HFFc6 (cell line): ENCODE results near the gene SETD2. TPM values are rescaled to one million over a fixed set of nuclear protein-coding genes. Genes with fewer than 3 reads are reported as not detected.

Source experiments
- DNase-seq: peaks from one replicate; pipeline ENCODE4 v3.0.0-alpha.2; 2018
- H3K27ac Mint-ChIP-seq: 2 replicates; pipeline ENCODE4 v1.8.0; 2020; ENCODE audit warnings: mild to moderate bottlenecking, mixed read lengths
- H3K27me3 Mint-ChIP-seq: 2 replicates; pipeline ENCODE4 v1.8.0; 2021; ENCODE audit warnings: mild to moderate bottlenecking, moderate library complexity, mixed read lengths; ENCODE audit not compliant: insufficient read depth
- H3K36me3 Mint-ChIP-seq: 2 replicates; pipeline ENCODE4 v1.8.0; 2021; ENCODE audit warnings: low read depth, mixed read lengths
- H3K4me1 Mint-ChIP-seq: 2 replicates; pipeline ENCODE4 v1.8.0; 2020; ENCODE audit warnings: low read depth, mixed read lengths
- H3K4me3 Mint-ChIP-seq: 2 replicates; pipeline ENCODE4 v1.8.0; 2020; ENCODE audit warnings: mild to moderate bottlenecking, moderate library complexity, mixed read lengths
- H3K9me3 Mint-ChIP-seq: 2 replicates; pipeline ENCODE4 v1.8.0; 2020; ENCODE audit warnings: mild to moderate bottlenecking, mixed read lengths
- total RNA-seq, 6 experiments: library from RNA; stranded (reverse); fragmentation: NEBNext Ultra II Directional; extraction: Animal tissue kit (Norgen Biotek cat#: 25700); gene quantifications; 2 replicates in 1 of 6; 3 replicates in 5 of 6; pipeline ENCODE4 v1.2.3, GENCODE V29; 2021
- TF ChIP-seq, protein P1 (sequence below): fragments of 200-600 bp; sonication (generic); IDR thresholded peaks from 2 replicates; pipeline ENCODE4 v1.5.0; 2021; ENCODE audit warnings: antibody characterized with exemption, mild to moderate bottlenecking

The SETD2 gene
- total RNA-seq, 6 experiments from 2014 or later: 26.7 to 33.7 (median 30.8) TPM

DNA sequence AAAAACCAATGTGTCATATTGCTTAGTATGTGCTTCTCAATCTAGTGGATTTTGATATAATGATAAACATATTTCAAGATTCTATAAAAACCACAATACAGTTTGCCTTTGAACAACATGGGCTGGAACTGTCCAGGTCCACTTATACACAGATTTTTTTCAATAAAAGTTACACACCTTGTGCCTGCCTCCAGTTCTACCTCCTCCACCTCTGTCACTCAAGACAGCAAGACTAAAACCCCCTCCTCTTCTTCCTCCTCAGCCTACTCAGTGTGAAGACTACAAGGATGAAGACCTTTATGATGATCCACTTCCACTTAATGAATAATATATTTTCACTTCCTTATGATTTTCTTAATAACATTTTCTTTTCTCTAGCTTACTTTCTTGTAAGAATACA lies 5.7 kb downstream of the SETD2 start:
- Mint-ChIP-seq H3K4me3 (no peak overlapping the region), H3K4me1 (peaks cover 53% of the 10 kb centered on the region), H3K27ac (no peak overlapping the region), H3K27me3 (no peaks in the 10 kb centered on the region; the same call in 1 of the 2 replicates), H3K36me3 (peaks cover 27% of the 10 kb centered on the region), H3K9me3 (no peaks in the 10 kb centered on the region)
- DNase-seq: no peak
- TF ChIP-seq, protein P1, sequence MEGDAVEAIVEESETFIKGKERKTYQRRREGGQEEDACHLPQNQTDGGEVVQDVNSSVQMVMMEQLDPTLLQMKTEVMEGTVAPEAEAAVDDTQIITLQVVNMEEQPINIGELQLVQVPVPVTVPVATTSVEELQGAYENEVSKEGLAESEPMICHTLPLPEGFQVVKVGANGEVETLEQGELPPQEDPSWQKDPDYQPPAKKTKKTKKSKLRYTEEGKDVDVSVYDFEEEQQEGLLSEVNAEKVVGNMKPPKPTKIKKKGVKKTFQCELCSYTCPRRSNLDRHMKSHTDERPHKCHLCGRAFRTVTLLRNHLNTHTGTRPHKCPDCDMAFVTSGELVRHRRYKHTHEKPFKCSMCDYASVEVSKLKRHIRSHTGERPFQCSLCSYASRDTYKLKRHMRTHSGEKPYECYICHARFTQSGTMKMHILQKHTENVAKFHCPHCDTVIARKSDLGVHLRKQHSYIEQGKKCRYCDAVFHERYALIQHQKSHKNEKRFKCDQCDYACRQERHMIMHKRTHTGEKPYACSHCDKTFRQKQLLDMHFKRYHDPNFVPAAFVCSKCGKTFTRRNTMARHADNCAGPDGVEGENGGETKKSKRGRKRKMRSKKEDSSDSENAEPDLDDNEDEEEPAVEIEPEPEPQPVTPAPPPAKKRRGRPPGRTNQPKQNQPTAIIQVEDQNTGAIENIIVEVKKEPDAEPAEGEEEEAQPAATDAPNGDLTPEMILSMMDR: no peak

DNA sequence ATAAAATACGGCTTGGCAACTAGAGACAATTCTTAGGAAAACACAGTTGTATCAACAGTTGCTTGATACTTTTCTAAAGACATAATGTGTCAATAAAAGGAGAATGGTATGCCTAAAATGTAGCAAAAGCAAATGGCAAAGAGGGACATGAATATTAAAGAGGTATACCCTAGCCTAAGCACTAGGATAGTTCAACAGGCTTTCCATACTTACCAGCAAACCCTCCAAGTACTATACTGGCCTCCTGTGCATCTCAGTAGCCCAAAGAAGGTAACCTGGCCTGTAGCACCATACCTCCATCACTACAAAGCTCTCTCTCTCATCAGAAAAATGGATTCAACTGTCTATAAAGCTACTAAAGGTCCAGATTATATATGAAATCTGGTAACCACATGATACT lies 7.5 kb downstream of the SETD2 start:
- Mint-ChIP-seq H3K27me3 (no peaks in the 10 kb centered on the region), H3K36me3 (peaks cover 18% of the 10 kb centered on the region), H3K9me3 (no peaks in the 10 kb centered on the region), H3K27ac (no peak overlapping the region), H3K4me1 (peaks cover 52% of the 10 kb centered on the region), H3K4me3 (no peak overlapping the region)
- TF ChIP-seq, protein P1: no peak
- DNase-seq: no peak

DNA sequence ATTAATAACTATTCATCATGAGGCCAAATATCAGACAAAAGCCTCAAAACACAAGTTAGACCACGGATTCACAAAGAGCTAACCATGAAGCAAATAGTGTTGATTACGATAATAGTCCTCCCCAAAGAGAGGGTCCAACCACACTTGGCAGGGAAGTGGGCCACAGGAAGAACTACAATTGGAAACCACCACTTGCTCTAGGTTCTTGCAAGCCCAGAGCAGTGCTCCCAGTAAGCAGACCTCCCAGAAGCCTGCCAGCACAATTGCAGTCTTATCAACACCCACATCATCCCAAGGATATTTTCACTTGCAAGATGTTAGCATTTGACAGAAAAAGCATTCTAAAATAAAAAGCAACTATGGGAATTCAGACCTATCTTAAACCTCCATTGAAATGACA lies 11.3 kb downstream of the SETD2 start:
- DNase-seq: no peak
- Mint-ChIP-seq H3K27ac (no peak overlapping the region), H3K4me1 (peaks cover 31% of the 10 kb centered on the region), H3K36me3 (peaks cover 8% of the 10 kb centered on the region; the same call in 1 of the 2 replicates), H3K27me3 (no peaks in the 10 kb centered on the region), H3K9me3 (no peaks in the 10 kb centered on the region), H3K4me3 (no peak overlapping the region)
- TF ChIP-seq, protein P1: no peak

DNA sequence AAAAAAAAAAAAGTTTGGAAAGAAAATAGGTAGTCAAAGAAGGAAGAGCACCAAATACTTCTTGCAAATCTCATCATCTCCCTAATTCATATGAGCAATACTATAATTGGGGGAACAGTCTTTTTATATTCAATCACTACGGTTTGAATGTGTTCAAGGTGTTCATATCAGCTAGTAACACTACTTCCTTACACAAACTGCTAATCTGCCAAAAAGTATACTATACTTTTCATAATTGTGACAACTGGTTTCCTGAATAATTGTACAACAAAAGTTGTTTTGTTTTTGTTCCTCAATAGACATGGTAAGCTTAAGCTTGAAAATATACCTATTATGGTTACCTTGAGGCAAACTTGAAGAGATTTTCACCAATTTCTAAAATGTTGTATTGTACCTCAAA lies 12.1 kb downstream of the SETD2 start:
- TF ChIP-seq, protein P1: no peak
- no peaks in the 10 kb centered on the region for H3K9me3 Mint-ChIP-seq
- no peaks in the 10 kb centered on the region for H3K27me3 Mint-ChIP-seq
- H3K27ac Mint-ChIP-seq: no peak overlapping the region
- DNase-seq: no peak
- peaks cover 8% of the 10 kb centered on the region; the same call in 1 of the 2 replicates for H3K36me3 Mint-ChIP-seq
- H3K4me3 Mint-ChIP-seq: no peak overlapping the region
- H3K4me1 Mint-ChIP-seq: peaks cover 30% of the 10 kb centered on the region

DNA sequence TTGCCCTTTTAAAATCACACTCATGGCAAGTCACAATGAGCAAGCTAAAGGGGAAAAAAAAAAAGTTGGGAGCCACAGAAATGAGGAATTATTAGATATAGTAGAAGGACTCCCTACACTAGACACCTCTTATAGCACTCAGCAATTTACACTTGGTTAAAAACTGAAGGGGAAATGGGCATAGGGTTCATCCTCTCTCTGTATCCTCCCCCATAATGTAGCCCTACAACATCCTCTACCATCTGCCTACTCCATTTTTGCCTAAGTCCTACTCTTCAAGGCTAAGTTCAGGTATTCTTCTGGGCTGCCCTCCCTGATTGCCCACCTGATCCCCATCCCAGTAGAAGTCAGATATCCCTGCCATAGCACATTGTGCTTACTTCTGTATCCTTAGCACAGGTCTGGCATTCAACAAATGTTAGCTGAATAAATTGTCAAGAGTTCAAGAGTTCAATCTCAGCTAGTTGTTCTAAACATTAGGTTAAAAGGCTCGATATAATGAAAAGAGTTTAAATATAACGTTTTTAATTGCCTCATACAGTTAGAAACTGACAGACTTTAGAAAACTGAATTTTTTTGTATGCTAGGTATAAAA lies 14.5 kb downstream of the SETD2 start:
- no peaks in the 10 kb centered on the region for H3K9me3 Mint-ChIP-seq
- H3K27me3 Mint-ChIP-seq: no peaks in the 10 kb centered on the region
- no peak for DNase-seq
- peaks cover 22% of the 10 kb centered on the region for H3K4me1 Mint-ChIP-seq
- H3K27ac Mint-ChIP-seq: no peak overlapping the region
- TF ChIP-seq, protein P1: no peak
- H3K36me3 Mint-ChIP-seq: peaks cover 6% of the 10 kb centered on the region; the same call in 1 of the 2 replicates
- no peak overlapping the region for H3K4me3 Mint-ChIP-seq
